Activated CD8-positive, alpha-beta T cell treated with anti-CD3 and anti-CD28 coated beads for 36 hours (primary cell): ENCODE data around the gene CADM2. TPM values are rescaled to one million over a fixed set of nuclear protein-coding genes. Genes with fewer than 3 reads are reported as not detected.

Source experiments
- ATAC-seq: fragments of 200-7000 bp; cut with Tn5 transposase; one replicate; pipeline ENCODE4 v1.10.0; 2021; ENCODE audit warnings: mild to moderate bottlenecking, moderate library complexity
- CTCF ChIA-PET: fragments of 350-600 bp; sonication (Branson Sonifier 250); formaldehyde crosslinking; loops from one replicate; lab custom pipeline; 2021; ENCODE audit warnings: antibody characterized with exemption; lab: Charles Lee
- POLR2A ChIA-PET: fragments of 350-600 bp; sonication (Branson Sonifier 250); formaldehyde crosslinking; loops from one replicate; lab custom pipeline; 2021; ENCODE audit warnings: antibody characterized with exemption; lab: Charles Lee
- DNase-seq: peaks from one replicate; pipeline ENCODE4 v3.0.0-alpha.2; 2020
- H3K27ac Mint-ChIP-seq: one replicate; pipeline ENCODE4 v1.8.0; 2021; ENCODE audit warnings: mild to moderate bottlenecking, mixed read lengths
- H3K27me3 Mint-ChIP-seq: one replicate; pipeline ENCODE4 v1.8.0; 2021; ENCODE audit warnings: mixed read lengths
- H3K36me3 Mint-ChIP-seq: one replicate; pipeline ENCODE4 v1.8.0; 2021; ENCODE audit warnings: low read depth, mixed read lengths
- H3K4me1 Mint-ChIP-seq: one replicate; pipeline ENCODE4 v1.8.0; 2021; ENCODE audit warnings: low read depth, mixed read lengths
- H3K4me3 Mint-ChIP-seq: one replicate; pipeline ENCODE4 v1.8.0; 2021; ENCODE audit warnings: mild to moderate bottlenecking, moderate library complexity, mixed read lengths
- H3K9me3 Mint-ChIP-seq: one replicate; pipeline ENCODE4 v1.8.0; 2021; ENCODE audit warnings: mixed read lengths
- intact Hi-C: fragments of 100-400 bp; cut with micrococcal nuclease; formaldehyde crosslinking; loops from one replicate; pipeline ENCODE4 v1.10.0; 2022
- total RNA-seq, 2 experiments: library from RNA; stranded (reverse); gene quantifications; one replicate each; pipeline ENCODE4 v1.2.3, GENCODE V29; 2021
- TF ChIP-seq, protein P1 (sequence below): fragments of 200-600 bp; IDR thresholded peaks from one replicate; pipeline ENCODE4 v1.8.0; 2022; ENCODE audit warnings: antibody characterized with exemption, mild to moderate bottlenecking

Gene CADM2
- total RNA-seq, 2 experiments from 2014 or later = 0.38 TPM; not detected in 1

GRCh38 chr3:85605066-85605465 lies 646.3 kb downstream of the CADM2 start:
- Mint-ChIP-seq H3K36me3 (no peaks in the 10 kb centered on the region), H3K4me1 (no peaks in the 10 kb centered on the region), H3K27me3 (no peaks in the 10 kb centered on the region), H3K27ac (no peak overlapping the region), H3K9me3 (no peaks in the 10 kb centered on the region), H3K4me3 (no peak overlapping the region)
- ChIA-PET CTCF (no interaction called here), POLR2A (no interaction called here)
- no peak for ATAC-seq
- intact Hi-C loops = no loop called here
- TF ChIP-seq, protein P1, sequence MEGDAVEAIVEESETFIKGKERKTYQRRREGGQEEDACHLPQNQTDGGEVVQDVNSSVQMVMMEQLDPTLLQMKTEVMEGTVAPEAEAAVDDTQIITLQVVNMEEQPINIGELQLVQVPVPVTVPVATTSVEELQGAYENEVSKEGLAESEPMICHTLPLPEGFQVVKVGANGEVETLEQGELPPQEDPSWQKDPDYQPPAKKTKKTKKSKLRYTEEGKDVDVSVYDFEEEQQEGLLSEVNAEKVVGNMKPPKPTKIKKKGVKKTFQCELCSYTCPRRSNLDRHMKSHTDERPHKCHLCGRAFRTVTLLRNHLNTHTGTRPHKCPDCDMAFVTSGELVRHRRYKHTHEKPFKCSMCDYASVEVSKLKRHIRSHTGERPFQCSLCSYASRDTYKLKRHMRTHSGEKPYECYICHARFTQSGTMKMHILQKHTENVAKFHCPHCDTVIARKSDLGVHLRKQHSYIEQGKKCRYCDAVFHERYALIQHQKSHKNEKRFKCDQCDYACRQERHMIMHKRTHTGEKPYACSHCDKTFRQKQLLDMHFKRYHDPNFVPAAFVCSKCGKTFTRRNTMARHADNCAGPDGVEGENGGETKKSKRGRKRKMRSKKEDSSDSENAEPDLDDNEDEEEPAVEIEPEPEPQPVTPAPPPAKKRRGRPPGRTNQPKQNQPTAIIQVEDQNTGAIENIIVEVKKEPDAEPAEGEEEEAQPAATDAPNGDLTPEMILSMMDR = no peak
- no peak for DNase-seq

GRCh38 chr3:85626662-85627061 lies 667.9 kb downstream of the CADM2 start:
- TF ChIP-seq, protein P1 = no peak

GRCh38 chr3:85627932-85628331 lies 669.1 kb downstream of the CADM2 start:
- no peaks in the 10 kb centered on the region for H3K4me1 Mint-ChIP-seq
- ChIA-PET POLR2A (no interaction called here), CTCF (no interaction called here)
- intact Hi-C loops = no loop called here
- no peak overlapping the region for H3K27ac Mint-ChIP-seq
- peaks cover 2% of the 10 kb centered on the region for H3K9me3 Mint-ChIP-seq
- TF ChIP-seq, protein P1 = no peak
- no peak overlapping the region for H3K4me3 Mint-ChIP-seq
- no peaks in the 10 kb centered on the region for H3K27me3 Mint-ChIP-seq
- H3K36me3 Mint-ChIP-seq = no peaks in the 10 kb centered on the region
- ATAC-seq = no peak
- no peak for DNase-seq

More at GRCh38 chr3:85626662-85627061, 667.9 kb downstream of the CADM2 start:
- Mint-ChIP-seq H3K4me3 (no peak overlapping the region), H3K36me3 (no peaks in the 10 kb centered on the region), H3K27ac (no peak overlapping the region), H3K27me3 (no peaks in the 10 kb centered on the region), H3K4me1 (no peaks in the 10 kb centered on the region), H3K9me3 (no peaks in the 10 kb centered on the region)
- intact Hi-C loops = no loop called here
- POLR2A ChIA-PET = no interaction called here
- ATAC-seq (no peak), DNase-seq (no peak)
- CTCF ChIA-PET = no interaction called here

DNA sequence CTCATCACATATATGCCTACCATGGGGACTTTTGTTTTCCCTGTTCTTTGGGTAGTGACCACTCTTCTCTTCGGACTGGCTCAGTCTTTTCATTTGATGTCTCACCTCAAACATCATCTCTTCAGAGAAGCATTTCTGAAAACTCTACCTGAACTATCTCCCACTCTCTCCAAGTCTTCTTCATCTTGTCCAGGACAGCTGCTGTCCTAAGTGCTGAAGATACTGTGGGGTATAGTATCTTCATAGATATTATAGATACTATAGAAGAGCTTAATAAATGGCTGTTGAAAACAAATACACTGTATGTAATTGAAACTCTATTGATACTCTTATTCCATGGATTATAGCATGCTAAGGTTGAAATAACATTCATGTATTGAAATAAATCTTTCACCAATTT lies 672.3 kb downstream of the CADM2 start:
- Mint-ChIP-seq H3K4me1 (no peaks in the 10 kb centered on the region), H3K4me3 (no peak overlapping the region), H3K36me3 (no peaks in the 10 kb centered on the region), H3K27me3 (no peaks in the 10 kb centered on the region), H3K27ac (no peak overlapping the region), H3K9me3 (peaks cover 2% of the 10 kb centered on the region)
- DNase-seq (no peak), ATAC-seq (no peak)
- intact Hi-C loops = no loop called here
- ChIA-PET CTCF (interaction anchor here (0.5 kb wide), 1 partner anchor 1002 kb away, joined by 3 read pairs; no protein-coding TSS in a partner anchor), POLR2A (no interaction called here)
- TF ChIP-seq, protein P1 = no peak

DNA sequence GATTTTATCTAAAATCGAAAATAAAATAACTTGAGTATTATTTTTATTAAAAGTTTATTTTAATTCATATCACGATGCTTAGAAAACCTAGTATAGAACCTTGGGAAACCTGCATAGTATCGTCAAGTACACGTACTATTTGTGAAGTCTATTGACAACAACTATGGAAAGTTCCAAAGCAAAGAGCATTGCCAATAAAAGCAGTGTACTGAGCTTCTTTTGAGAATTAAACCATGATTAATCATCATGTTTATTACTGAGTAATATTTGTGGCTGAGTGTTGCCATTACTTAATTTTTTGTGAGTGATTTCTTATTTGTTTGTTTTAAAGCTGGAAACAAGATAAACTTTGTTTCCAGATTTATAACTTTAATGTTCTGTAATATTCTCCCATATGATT lies 674.1 kb downstream of the CADM2 start:
- CTCF ChIA-PET = interaction anchor here (0.6 kb wide), 1 partner anchor 317 kb away, joined by 3 read pairs; no protein-coding TSS in a partner anchor
- TF ChIP-seq, protein P1 = no peak
- DNase-seq (no peak), ATAC-seq (no peak)
- H3K9me3 Mint-ChIP-seq = peaks cover 2% of the 10 kb centered on the region
- no peaks in the 10 kb centered on the region for H3K27me3 Mint-ChIP-seq
- H3K4me1 Mint-ChIP-seq = no peaks in the 10 kb centered on the region
- H3K4me3 Mint-ChIP-seq = no peak overlapping the region
- POLR2A ChIA-PET = no interaction called here
- no peaks in the 10 kb centered on the region for H3K36me3 Mint-ChIP-seq
- no peak overlapping the region for H3K27ac Mint-ChIP-seq
- intact Hi-C loops = no loop called here
